Uterus (tissue), 4 donors: ENCODE data around the gene STMND1. TPM values are rescaled to one million over a fixed set of nuclear protein-coding genes. Genes with fewer than 3 reads are reported as not detected.

Source experiments
- total RNA-seq, 4 donors: library from RNA; depleted of rRNA in 3 of 4; stranded (reverse); fragments of >200 nt in 3 of 4; gene quantifications; one replicate each; pipeline versions ENCODE4 v1.1.0 to v1.2.4, GENCODE V29; 2014 to 2023
- donor health status: DM: yes; HTN: yes; CAD: no.

STMND1 gene
- total RNA-seq, 4 donors from 2014 or later: 1.4 TPM; not detected in 3

Other genes starting within 250 kb of the STMND1 start
- gene RBM24, start 179.3 kb downstream of the STMND1 start, total RNA-seq: 10 to 100 TPM in 3 of 4 donors, 1 to 10 TPM in 1; 2.0 to 69.4 (median 27.0) TPM